Hepatocyte (in vitro differentiated cells): ENCODE measurements around the gene ADAMTS9. TPM values are rescaled to one million over a fixed set of nuclear protein-coding genes. Genes with fewer than 3 reads are reported as not detected.

ENCODE experiments used
- DNase-seq: peaks from one replicate; pipeline ENCODE4 v3.0.0-alpha.2; 2016; ENCODE audit warnings: low spot score
- H2AFZ ChIP-seq: fragments of 200-600 bp; sonication (generic); 2 replicates; pipeline ENCODE4 v1.6.0; 2016; ENCODE audit warnings: antibody characterized with exemption, mild to moderate bottlenecking
- H3K27ac ChIP-seq: fragments of 200-600 bp; sonication (generic); 2 replicates; pipeline ENCODE4 v1.5.1; 2016; ENCODE audit warnings: mild to moderate bottlenecking
- H3K27me3 ChIP-seq: fragments of 200-600 bp; sonication (generic); 2 replicates; pipeline ENCODE4 v1.6.1; 2016
- H3K36me3 ChIP-seq: fragments of 200-600 bp; sonication (generic); replicated peaks from 2 replicates; pipeline ENCODE4 v1.5.1; 2016; ENCODE audit warnings: low read depth; ENCODE audit not compliant: insufficient read depth
- H3K4me1 ChIP-seq: fragments of 200-600 bp; sonication (generic); 2 replicates; pipeline ENCODE4 v1.5.1; 2016; ENCODE audit warnings: mild to moderate bottlenecking, moderate library complexity; ENCODE audit not compliant: insufficient read depth
- H3K4me2 ChIP-seq: fragments of 200-600 bp; sonication (generic); 2 replicates; pipeline ENCODE4 v1.6.0; 2016
- H3K4me3 ChIP-seq: fragments of 200-600 bp; sonication (generic); 2 replicates; pipeline ENCODE4 v1.5.1; 2016; ENCODE audit warnings: mild to moderate bottlenecking
- H3K79me2 ChIP-seq: fragments of 200-600 bp; sonication (generic); 2 replicates; pipeline ENCODE4 v1.6.0; 2017; ENCODE audit warnings: mild to moderate bottlenecking
- H3K9me2 ChIP-seq: fragments of 200-600 bp; sonication (generic); replicated peaks from 2 replicates; pipeline ENCODE4 v1.6.0; 2017; ENCODE audit warnings: mild to moderate bottlenecking; ENCODE audit not compliant: insufficient read depth
- H3K9me3 ChIP-seq: fragments of 200-600 bp; sonication (generic); 2 replicates; pipeline ENCODE4 v1.5.1; 2016; ENCODE audit warnings: low read depth, mild to moderate bottlenecking
- H4K20me1 ChIP-seq: fragments of 200-600 bp; sonication (generic); 2 replicates; pipeline ENCODE4 v1.6.0; 2016; ENCODE audit warnings: mild to moderate bottlenecking; ENCODE audit not compliant: insufficient read depth, poor library complexity, severe bottlenecking
- EZH2 ChIP-seq: fragments of 200-600 bp; sonication (generic); IDR thresholded peaks from 2 replicates; pipeline ENCODE4 v1.6.1; 2016; ENCODE audit warnings: antibody characterized with exemption, mild to moderate bottlenecking, borderline replicate concordance
- EZH2phosphoT487 ChIP-seq: fragments of 200-600 bp; sonication (generic); IDR thresholded peaks from one replicate; pipeline ENCODE4 v1.6.1; 2018; ENCODE audit warnings: antibody characterized with exemption, mild to moderate bottlenecking, low read depth, moderate library complexity; ENCODE audit not compliant: unreplicated experiment, severe bottlenecking
- WGBS: methylation state at CpG from one replicate; pipeline ENCODE4 v1.1.6; 2016; ENCODE audit warnings: low lambda C conversion rate; ENCODE audit errors: missing lambda C conversion rate; 5-methylcytosine and 5-hydroxymethylcytosine counted together
- polyA plus RNA-seq: library from polyadenylated mRNA; unstranded; fragments of >200 nt; fragmentation: Nextera tagmentation; extraction: Ambion mirVana; gene quantifications from 2 replicates; pipeline ENCODE4 v1.2.1, GENCODE V29; 2016
- total RNA-seq: library from RNA; depleted of rRNA; stranded (reverse); fragments of >200 nt; gene quantifications from 2 replicates; pipeline ENCODE4 v1.2.3, GENCODE V29; 2014
- TF ChIP-seq, protein P1 (sequence below): fragments of 200-600 bp; sonication (generic); IDR thresholded peaks from 2 replicates; pipeline ENCODE4 v1.5.1; 2016; ENCODE audit warnings: antibody characterized with exemption, mild to moderate bottlenecking; ENCODE audit not compliant: poor library complexity

Gene ADAMTS9
- total and polyA plus RNA-seq, 2 experiments from 2014 or later = 56.9 to 145 TPM

DNA sequence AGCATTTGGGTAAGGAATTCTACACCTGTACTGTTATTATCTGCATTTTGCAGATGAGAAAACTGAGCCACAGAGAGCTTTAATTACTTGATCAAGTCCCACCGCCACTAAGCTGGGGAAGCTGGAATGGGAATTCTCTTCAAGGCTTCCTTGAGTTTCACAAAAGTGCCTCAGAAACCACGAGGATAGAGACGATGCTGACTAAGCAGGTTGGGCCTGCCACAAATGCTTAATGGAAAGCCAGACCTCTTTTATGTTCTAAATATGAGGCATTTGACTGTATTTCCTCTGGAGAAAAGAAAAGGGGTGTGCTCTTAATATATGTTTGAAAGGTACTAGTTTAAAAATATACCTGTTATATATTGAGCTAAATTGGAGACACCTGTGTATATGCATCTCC lies 34.7 kb downstream of the ADAMTS9 start:
- no peak for DNase-seq
- Histone ChIP-seq H2AFZ (no peak overlapping the region), H3K4me1 (peaks cover 6% of the 10 kb centered on the region), H3K27me3 (no peaks in the 10 kb centered on the region), H3K4me3 (no peak overlapping the region), H3K79me2 (peaks cover 2% of the 10 kb centered on the region), H3K36me3 (no peaks in the 10 kb centered on the region), H3K9me3 (no peaks in the 10 kb centered on the region), H3K27ac (no peak overlapping the region), H4K20me1 (no peaks in the 10 kb centered on the region), H3K9me2 (no peaks in the 10 kb centered on the region), H3K4me2 (no peak overlapping the region)
- 57% methylated on average over 3 of the region's 3 CpGs for WGBS
- no peak for TF ChIP-seq EZH2phosphoT487
- no peak for TF ChIP-seq EZH2
- TF ChIP-seq, protein P1, sequence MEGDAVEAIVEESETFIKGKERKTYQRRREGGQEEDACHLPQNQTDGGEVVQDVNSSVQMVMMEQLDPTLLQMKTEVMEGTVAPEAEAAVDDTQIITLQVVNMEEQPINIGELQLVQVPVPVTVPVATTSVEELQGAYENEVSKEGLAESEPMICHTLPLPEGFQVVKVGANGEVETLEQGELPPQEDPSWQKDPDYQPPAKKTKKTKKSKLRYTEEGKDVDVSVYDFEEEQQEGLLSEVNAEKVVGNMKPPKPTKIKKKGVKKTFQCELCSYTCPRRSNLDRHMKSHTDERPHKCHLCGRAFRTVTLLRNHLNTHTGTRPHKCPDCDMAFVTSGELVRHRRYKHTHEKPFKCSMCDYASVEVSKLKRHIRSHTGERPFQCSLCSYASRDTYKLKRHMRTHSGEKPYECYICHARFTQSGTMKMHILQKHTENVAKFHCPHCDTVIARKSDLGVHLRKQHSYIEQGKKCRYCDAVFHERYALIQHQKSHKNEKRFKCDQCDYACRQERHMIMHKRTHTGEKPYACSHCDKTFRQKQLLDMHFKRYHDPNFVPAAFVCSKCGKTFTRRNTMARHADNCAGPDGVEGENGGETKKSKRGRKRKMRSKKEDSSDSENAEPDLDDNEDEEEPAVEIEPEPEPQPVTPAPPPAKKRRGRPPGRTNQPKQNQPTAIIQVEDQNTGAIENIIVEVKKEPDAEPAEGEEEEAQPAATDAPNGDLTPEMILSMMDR = no peak

DNA sequence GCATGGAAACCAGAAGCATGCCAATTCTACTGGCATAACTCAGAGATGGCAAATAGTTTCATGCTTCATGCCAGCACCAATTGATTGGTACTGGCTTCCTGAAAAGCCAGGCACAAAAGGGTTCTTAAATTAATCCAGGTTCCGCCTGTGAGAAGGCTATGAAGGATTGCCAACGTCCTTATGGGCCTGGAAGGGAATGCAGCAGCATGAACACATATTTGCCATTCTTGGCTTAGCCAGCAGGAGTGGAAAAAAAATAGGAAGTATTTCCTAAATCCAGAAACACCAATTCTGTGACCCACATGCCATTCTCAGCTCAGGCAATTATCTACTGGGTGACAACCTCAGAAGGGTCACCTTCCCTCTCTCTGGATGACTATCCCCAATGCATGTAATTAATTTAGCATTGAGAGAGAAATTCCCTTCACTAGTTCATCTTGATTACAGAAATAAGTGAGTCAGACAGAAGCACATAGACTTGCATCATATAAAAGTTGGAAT lies 36.0 kb downstream of the ADAMTS9 start:
- 64% methylated on average over 2 of the region's 2 CpGs for WGBS
- Histone ChIP-seq H3K27me3 (no peaks in the 10 kb centered on the region), H3K4me1 (peaks cover 6% of the 10 kb centered on the region), H2AFZ (no peak overlapping the region), H3K9me3 (no peaks in the 10 kb centered on the region), H3K27ac (no peak overlapping the region), H3K4me2 (no peak overlapping the region), H3K9me2 (no peaks in the 10 kb centered on the region), H3K36me3 (no peaks in the 10 kb centered on the region), H3K79me2 (no peaks in the 10 kb centered on the region), H3K4me3 (no peak overlapping the region), H4K20me1 (no peaks in the 10 kb centered on the region)
- TF ChIP-seq EZH2 (no peak), EZH2phosphoT487 (no peak)
- TF ChIP-seq, protein P1 = no peak
- DNase-seq = no peak

DNA sequence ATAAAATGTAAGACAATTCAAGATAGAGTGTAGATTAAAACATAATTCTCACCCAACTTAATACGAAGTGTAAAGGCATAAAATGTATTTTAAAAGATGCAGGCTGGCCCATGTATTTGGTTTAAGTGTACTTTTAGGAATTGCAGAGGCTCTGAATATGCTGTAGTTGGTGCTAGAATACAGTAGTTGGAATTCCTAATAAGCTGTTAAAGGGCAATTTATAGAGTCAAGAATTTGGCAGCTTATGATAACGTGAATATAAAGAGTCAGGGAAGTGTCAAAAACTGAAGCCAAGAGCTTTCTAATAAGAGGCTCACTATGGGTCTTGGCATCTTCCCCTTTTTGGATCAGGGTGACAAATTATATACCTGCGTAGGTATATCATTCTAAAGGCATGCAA lies 36.5 kb downstream of the ADAMTS9 start:
- no peak overlapping the region for H3K27ac ChIP-seq
- no peak overlapping the region for H2AFZ ChIP-seq

More for the DNA sequence above, 36.5 kb downstream of the ADAMTS9 start:
- Histone ChIP-seq H3K4me3 (no peak overlapping the region), H3K9me2 (no peaks in the 10 kb centered on the region), H4K20me1 (no peaks in the 10 kb centered on the region), H3K4me2 (no peak overlapping the region), H3K4me1 (peaks cover 6% of the 10 kb centered on the region), H3K79me2 (no peaks in the 10 kb centered on the region), H3K27me3 (no peaks in the 10 kb centered on the region), H3K36me3 (no peaks in the 10 kb centered on the region), H3K9me3 (no peaks in the 10 kb centered on the region)
- 93% methylated on average over 3 of the region's 3 CpGs for WGBS
- no peak for DNase-seq
- TF ChIP-seq, protein P1 = no peak
- TF ChIP-seq EZH2phosphoT487 = no peak
- no peak for TF ChIP-seq EZH2
